HG02610 (cell line): ENCODE data around the gene ITGAE.

ENCODE experiments used
- ATAC-seq: cut with Tn5 transposase; IDR thresholded peaks from one replicate; pipeline ENCODE4 v1.9.1; 2021; ENCODE audit warnings: mild to moderate bottlenecking, moderate library complexity; ENCODE audit not compliant: unreplicated experiment

Gene ITGAE

GRCh38 chr17:3697103-3697476, 103.9 kb downstream of the ITGAE start:
- no peak for ATAC-seq

GRCh38 chr17:3695723-3696411, 105.1 kb downstream of the ITGAE start, which contains the start of gene P2RX5:
Gene P2RX5, minus strand, starts transcription at chr17:3696155. Its CDS starts 150 bp downstream, at chr17:3696005.
- ATAC-seq: no peak

GRCh38 chr17:3695129-3695722, 105.8 kb downstream of the ITGAE start:
- ATAC-seq: no peak

- ATAC-seq: peak; percentile 62
Observed at GRCh38 chr17:3693829-3694231, 107.2 kb downstream of the ITGAE start.

- ATAC-seq: no peak
Observed at GRCh38 chr17:3693141-3693540, 107.8 kb downstream of the ITGAE start.

GRCh38 chr17:3692346-3692745, 108.6 kb downstream of the ITGAE start:
- no peak for ATAC-seq

GRCh38 chr17:3691617-3692067, 109.3 kb downstream of the ITGAE start:
- no peak for ATAC-seq

- ATAC-seq: no peak
Observed at GRCh38 chr17:3690094-3690715, 110.8 kb downstream of the ITGAE start.

GRCh38 chr17:3689262-3690093, 111.5 kb downstream of the ITGAE start:
- ATAC-seq: no peak

GRCh38 chr17:3688852-3689261, 112.1 kb downstream of the ITGAE start:
- ATAC-seq: no peak

GRCh38 chr17:3688027-3688553, 112.9 kb downstream of the ITGAE start:
- no peak for ATAC-seq

GRCh38 chr17:3685174-3685573, 115.8 kb downstream of the ITGAE start:
- ATAC-seq: no peak

GRCh38 chr17:3683054-3683511, 117.9 kb downstream of the ITGAE start:
- peak; percentile 42 for ATAC-seq

GRCh38 chr17:3682033-3682432, 119.0 kb downstream of the ITGAE start:
- ATAC-seq: no peak

- no peak for ATAC-seq
Observed at GRCh38 chr17:3681565-3681964, 119.4 kb downstream of the ITGAE start.

GRCh38 chr17:3681057-3681456, 119.9 kb downstream of the ITGAE start:
- ATAC-seq: no peak

GRCh38 chr17:3679531-3680126, 121.4 kb downstream of the ITGAE start:
- ATAC-seq: no peak

GRCh38 chr17:3678821-3679530, 122.0 kb downstream of the ITGAE start:
- ATAC-seq: no peak

- no peak for ATAC-seq
Observed at GRCh38 chr17:3678095-3678820, 122.7 kb downstream of the ITGAE start.
